ACC112 (cell line): ENCODE data around the gene CDHR5.

ENCODE experiments used
- H2AFZ ChIP-seq: fragments of 200-600 bp; sonication (generic); one replicate; pipeline ENCODE4 v1.6.0; 2017; ENCODE audit warnings: antibody characterized with exemption, low read length; ENCODE audit not compliant: unreplicated experiment
- H3K27ac ChIP-seq: fragments of 200-600 bp; sonication (generic); 2 replicates; pipeline ENCODE4 v1.5.1; 2014; ENCODE audit warnings: low read depth, mild to moderate bottlenecking, antibody characterized with exemption, low read length, moderate library complexity
- H3K27me3 ChIP-seq: fragments of 200-600 bp; sonication (generic); 2 replicates; pipeline ENCODE4 v1.6.1; 2014; ENCODE audit warnings: mild to moderate bottlenecking, antibody characterized with exemption, low read length, moderate library complexity, mixed read lengths; ENCODE audit not compliant: insufficient read depth
- H3K36me3 ChIP-seq: fragments of 200-600 bp; sonication (generic); 2 replicates; pipeline ENCODE4 v1.6.1; 2016; ENCODE audit warnings: mild to moderate bottlenecking, antibody characterized with exemption, low read length, moderate library complexity, mixed read lengths; ENCODE audit not compliant: insufficient read depth
- H3K4me1 ChIP-seq: fragments of 200-600 bp; sonication (generic); one replicate; pipeline ENCODE4 v1.6.1; 2016; ENCODE audit warnings: low read length, mixed read lengths; ENCODE audit not compliant: insufficient read depth, unreplicated experiment, control insufficient read depth
- H3K4me3 ChIP-seq: fragments of 200-600 bp; sonication (generic); 2 replicates; pipeline ENCODE4 v1.5.1; 2014; ENCODE audit warnings: mild to moderate bottlenecking, low read depth, low read length
- H3K79me2 ChIP-seq: fragments of 200-600 bp; sonication (generic); one replicate; pipeline ENCODE4 v1.6.0; 2016; ENCODE audit warnings: low read length; ENCODE audit not compliant: control insufficient read depth, unreplicated experiment, insufficient read depth

The CDHR5 gene

GRCh38 chr11:620935-621814 is 3.6 kb downstream of the CDHR5 start:
- no peaks in the 10 kb centered on the region for H3K27me3 ChIP-seq
- H3K36me3 ChIP-seq, result no peaks in the 10 kb centered on the region
- H3K4me3 ChIP-seq, result no peak overlapping the region
- no peak overlapping the region for H3K27ac ChIP-seq
- peaks cover 6% of the 10 kb centered on the region for H3K4me1 ChIP-seq
- no peak overlapping the region for H2AFZ ChIP-seq
- no peaks in the 10 kb centered on the region for H3K79me2 ChIP-seq

- peaks cover 3% of the 10 kb centered on the region for H3K79me2 ChIP-seq
- H2AFZ ChIP-seq, result no peak overlapping the region
- H3K4me3 ChIP-seq, result no peak overlapping the region
- H3K4me1 ChIP-seq, result peaks cover 8% of the 10 kb centered on the region
- H3K27me3 ChIP-seq, result no peaks in the 10 kb centered on the region
- H3K27ac ChIP-seq, result no peak overlapping the region
- peaks cover 2% of the 10 kb centered on the region; the same call in 1 of the 2 replicates for H3K36me3 ChIP-seq
These were observed 4.6 kb downstream of the CDHR5 start for GRCh38 chr11:620201-620600.

GRCh38 chr11:619628-620050 is 5.1 kb downstream of the CDHR5 start:
- no peak overlapping the region for H3K27ac ChIP-seq
- H3K36me3 ChIP-seq, result peaks cover 7% of the 10 kb centered on the region; the same call in 1 of the 2 replicates
- no peak overlapping the region for H2AFZ ChIP-seq

GRCh38 chr11:618856-619627 is 5.7 kb downstream of the CDHR5 start:
- H3K79me2 ChIP-seq, result peaks cover 14% of the 10 kb centered on the region
- no peak overlapping the region for H3K27ac ChIP-seq
- peaks cover 20% of the 10 kb centered on the region for H3K4me1 ChIP-seq
- no peak overlapping the region for H3K4me3 ChIP-seq
- H3K36me3 ChIP-seq, result peaks cover 13% of the 10 kb centered on the region; the same call in 1 of the 2 replicates
- H2AFZ ChIP-seq, result no peak overlapping the region
- no peaks in the 10 kb centered on the region for H3K27me3 ChIP-seq

More at GRCh38 chr11:619628-620050, 5.1 kb downstream of the CDHR5 start:
- Histone ChIP-seq H3K4me1 (peaks cover 14% of the 10 kb centered on the region), H3K79me2 (peaks cover 8% of the 10 kb centered on the region), H3K4me3 (no peak overlapping the region), H3K27me3 (no peaks in the 10 kb centered on the region)

- Histone ChIP-seq H3K36me3 (peaks cover 18% of the 10 kb centered on the region; the same call in 1 of the 2 replicates), H3K79me2 (peaks cover 19% of the 10 kb centered on the region), H2AFZ (no peak overlapping the region), H3K27ac (no peak overlapping the region), H3K27me3 (no peaks in the 10 kb centered on the region), H3K4me1 (peaks cover 21% of the 10 kb centered on the region), H3K4me3 (no peak overlapping the region)
These were observed 6.7 kb downstream of the CDHR5 start for GRCh38 chr11:617912-618682.

- no peak overlapping the region for H3K27ac ChIP-seq
- no peak overlapping the region for H3K4me3 ChIP-seq
- peaks cover 19% of the 10 kb centered on the region for H3K79me2 ChIP-seq
- H3K27me3 ChIP-seq, result no peaks in the 10 kb centered on the region
- H3K36me3 ChIP-seq, result peaks cover 20% of the 10 kb centered on the region; the same call in 1 of the 2 replicates
- H3K4me1 ChIP-seq, result peaks cover 25% of the 10 kb centered on the region
- no peak overlapping the region for H2AFZ ChIP-seq
These were observed 7.4 kb downstream of the CDHR5 start for GRCh38 chr11:617199-617911.

- H3K36me3 ChIP-seq, result peaks cover 20% of the 10 kb centered on the region; the same call in 1 of the 2 replicates
- peak overlapping the region; percentile 93 for H3K27ac ChIP-seq
- peaks cover 25% of the 10 kb centered on the region for H3K4me1 ChIP-seq
- no peaks in the 10 kb centered on the region for H3K27me3 ChIP-seq
- peaks cover 19% of the 10 kb centered on the region for H3K79me2 ChIP-seq
- peak overlapping the region; percentile 99 for H3K4me3 ChIP-seq
- H2AFZ ChIP-seq, result no peak overlapping the region
These were observed 8.2 kb downstream of the CDHR5 start for GRCh38 chr11:616320-617198.

- H3K4me3 ChIP-seq, result peak within 1 kb of the TSS; percentile 99
- H3K36me3 ChIP-seq, result peaks cover 26% of the 10 kb centered on the region; the same call in 1 of the 2 replicates
- peaks cover 19% of the 10 kb centered on the region for H3K79me2 ChIP-seq
- peak within 1 kb of the TSS; percentile 93 for H3K27ac ChIP-seq
- H3K4me1 ChIP-seq, result peaks cover 25% of the 10 kb centered on the region
- no peak within 1 kb of the TSS for H2AFZ ChIP-seq
- H3K27me3 ChIP-seq, result no peaks in the 10 kb centered on the region
These were observed 9.0 kb downstream of the CDHR5 start, which contains the start of gene IRF7 for GRCh38 chr11:615504-616319. IRF7 (minus strand) TSS chr11:615950; CDS start chr11:615364, 586 bp downstream.
